LNCaP clone FGC (cell line): ENCODE results near the gene CFAP61.
"Not testable (repeated sequence)": the region's sequence is repeated elsewhere in the genome, so short reads cannot be mapped to it uniquely, and the experiment has no call there.

Experiments
- DNase-seq: peaks from one replicate; pipeline ENCODE4 v3.0.0-alpha.2; 2011; ENCODE audit warnings: low read depth
- H3K4me3 ChIP-seq: 2 replicates; pipeline ENCODE4 v1.5.1; 2011; ENCODE audit warnings: mild to moderate bottlenecking, low read depth, low read length, control low read depth
- CTCF ChIP-seq: IDR thresholded peaks from 2 replicates; pipeline ENCODE4 v1.5.1; 2012; ENCODE audit warnings: mild to moderate bottlenecking; ENCODE audit not compliant: control insufficient read depth, insufficient read depth; ENCODE audit errors: extremely low read depth

CFAP61 gene

DNA sequence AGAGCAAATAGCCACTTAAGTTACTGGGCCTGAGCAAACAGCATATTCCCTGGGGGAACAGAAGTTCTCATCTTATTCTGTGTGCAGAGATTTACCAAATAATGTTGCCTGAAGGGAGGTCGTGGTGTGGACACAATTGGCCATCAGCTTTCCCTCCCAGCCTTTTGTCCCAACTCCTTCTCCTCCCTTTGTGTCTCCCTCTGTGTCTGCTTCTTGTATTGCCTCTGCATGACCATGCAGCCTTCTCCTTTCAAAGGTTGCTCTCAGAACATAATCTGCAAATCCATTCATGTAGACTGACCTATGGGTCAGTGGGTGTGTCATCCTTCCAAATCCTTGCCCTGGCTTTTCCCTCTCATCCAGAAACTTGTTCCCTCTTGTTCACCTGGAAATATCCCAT, 165.3 kb downstream of the CFAP61 start:
- no peak for TF ChIP-seq CTCF
- H3K4me3 ChIP-seq, result no peak overlapping the region
- no peak for DNase-seq

GRCh38 chr20:20218106-20218505, 165.8 kb downstream of the CFAP61 start:
- H3K4me3 ChIP-seq, DNase-seq: not testable (repeated sequence)

DNA sequence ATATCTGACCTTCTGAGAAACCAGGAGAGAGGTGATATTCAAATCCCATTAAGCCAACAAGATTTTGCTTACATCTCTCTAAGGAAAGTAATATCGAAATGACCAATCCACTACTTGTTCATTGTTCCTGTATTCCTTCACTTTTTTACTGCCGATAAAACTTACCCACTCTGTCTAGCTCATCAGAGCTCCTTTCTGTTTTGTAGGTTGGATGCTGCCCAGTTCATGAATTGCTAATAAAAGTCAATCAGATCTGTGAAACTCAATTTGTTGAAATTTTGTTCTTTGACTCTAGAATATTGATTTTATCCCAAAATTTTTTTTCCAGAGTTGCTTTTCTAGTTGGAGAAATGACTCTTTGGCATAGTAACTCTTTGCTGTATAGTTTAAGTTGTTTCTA, 166.7 kb downstream of the CFAP61 start:
- DNase-seq, result no peak
- TF ChIP-seq CTCF, result no peak
- H3K4me3 ChIP-seq, result no peak overlapping the region

DNA sequence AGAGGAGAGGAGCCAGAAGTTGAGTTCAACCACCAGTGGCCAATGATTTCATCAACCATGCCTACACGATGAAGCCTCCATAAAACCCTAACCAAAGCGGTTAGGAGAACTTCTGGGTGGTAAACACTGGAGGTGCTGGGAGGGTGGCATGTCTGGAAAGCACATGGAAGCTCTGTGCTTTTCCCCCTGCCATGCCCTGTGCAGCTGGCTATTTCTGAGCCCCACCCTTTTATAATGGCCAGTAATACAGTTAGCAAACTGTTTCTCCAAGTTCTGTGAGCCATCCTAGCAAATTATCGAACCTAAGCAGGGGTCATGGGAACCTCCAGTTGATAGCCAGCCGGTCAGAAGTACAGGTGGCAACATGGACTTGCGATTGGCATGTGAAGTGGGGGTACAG, 167.8 kb downstream of the CFAP61 start:
- TF ChIP-seq CTCF, result no peak
- DNase-seq, result no peak
- H3K4me3 ChIP-seq, result no peak overlapping the region

DNA sequence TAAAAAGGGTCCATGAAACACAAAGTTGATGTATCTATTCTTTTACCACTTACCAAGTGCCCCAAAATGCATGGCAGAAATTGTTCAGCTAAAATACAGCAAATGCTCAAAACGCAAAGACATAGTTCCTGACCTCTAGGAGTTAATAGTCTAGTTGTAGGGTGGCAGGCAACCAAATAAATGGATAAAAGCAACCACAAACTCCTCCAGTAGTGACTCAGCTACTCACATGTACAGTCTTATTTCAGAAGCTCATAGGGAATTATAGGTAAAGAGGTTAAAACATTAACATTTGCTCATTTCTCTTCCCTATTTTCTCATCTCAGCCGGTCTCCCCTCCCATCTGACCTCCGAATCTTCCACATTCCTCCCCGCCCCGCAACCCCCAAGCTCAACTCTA, 171.6 kb downstream of the CFAP61 start:
- no peak for DNase-seq
- H3K4me3 ChIP-seq, result no peak overlapping the region
- no peak for TF ChIP-seq CTCF

DNA sequence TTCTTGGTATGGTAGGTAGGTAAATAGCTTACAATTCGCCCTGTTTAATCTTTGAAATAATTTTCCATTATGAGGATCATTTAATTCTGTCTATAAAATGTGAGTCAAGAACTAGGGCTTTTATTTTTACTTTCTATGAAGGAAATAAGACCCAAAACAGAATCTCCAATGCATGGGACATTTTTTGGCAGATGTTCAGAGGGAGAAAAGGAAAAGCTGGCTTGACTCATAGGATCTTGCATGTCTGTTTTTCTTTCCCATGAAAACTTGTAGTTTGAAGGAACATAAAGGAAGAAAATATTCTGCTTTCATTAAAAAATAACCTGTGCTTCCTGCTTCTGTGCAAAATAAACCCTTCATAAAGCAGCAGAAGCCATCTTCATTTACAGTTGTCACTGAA, 172.5 kb downstream of the CFAP61 start:
- no peak for DNase-seq
- TF ChIP-seq CTCF, result no peak
- H3K4me3 ChIP-seq, result no peak overlapping the region

DNA sequence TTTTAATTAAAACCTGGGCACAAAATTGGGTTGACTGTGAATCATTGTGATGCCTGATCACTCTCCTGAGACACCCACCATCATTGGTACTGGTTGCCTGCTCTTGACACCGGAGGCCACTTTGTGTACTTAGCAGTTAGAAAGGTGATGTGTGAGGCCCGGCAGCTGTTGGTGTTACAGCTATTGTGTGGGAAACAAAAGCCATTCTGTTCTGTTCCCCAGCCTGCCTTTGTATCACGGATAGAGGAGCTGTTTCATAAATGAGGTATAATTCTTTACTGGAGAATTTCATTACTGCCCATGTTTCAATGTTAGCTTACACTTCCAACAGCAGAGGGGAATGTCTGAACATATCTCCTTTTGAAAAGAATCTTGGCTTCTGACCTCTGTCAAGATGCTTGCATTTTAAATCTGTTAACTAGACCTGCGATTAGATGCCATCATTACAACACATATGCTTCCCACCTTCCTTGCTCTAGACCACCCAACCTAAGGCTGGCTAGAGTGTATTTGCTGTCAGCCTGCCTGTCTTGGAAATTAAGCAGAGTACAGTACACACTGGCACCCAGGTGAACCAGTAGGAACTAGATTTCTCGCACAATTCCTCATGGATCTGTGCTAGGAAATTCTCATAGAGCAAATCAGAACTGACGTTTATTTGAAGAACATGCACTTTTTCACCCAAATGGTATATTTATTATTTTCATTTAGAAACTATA, 173.2 kb downstream of the CFAP61 start:
- DNase-seq, result no peak
- no peak for TF ChIP-seq CTCF
- H3K4me3 ChIP-seq, result no peak overlapping the region

DNA sequence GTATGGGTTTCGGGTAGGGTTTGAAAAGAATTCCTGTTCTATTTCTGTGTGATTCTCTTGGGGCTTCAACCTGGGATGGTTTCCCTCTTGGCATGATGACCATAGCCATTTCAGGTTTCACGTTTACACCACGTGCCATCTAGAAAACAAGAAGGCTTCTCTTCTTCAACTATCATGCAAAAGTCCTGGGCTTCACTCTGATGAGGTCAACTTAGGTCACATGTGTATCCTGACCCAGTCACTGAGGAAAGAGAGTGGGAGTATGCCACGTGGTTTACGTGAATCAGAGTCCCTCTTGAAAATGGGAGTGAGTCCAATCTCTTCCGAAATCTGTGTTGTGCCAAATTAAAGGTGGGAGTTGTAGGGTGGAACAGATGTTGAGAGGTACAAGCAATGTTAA, 174.2 kb downstream of the CFAP61 start:
- DNase-seq, result no peak
- H3K4me3 ChIP-seq, result no peak overlapping the region
- no peak for TF ChIP-seq CTCF
